Activated CD8-positive, alpha-beta memory T cell treated with anti-CD3 and anti-CD28 coated beads for 24 hours (primary cell): ENCODE results near the gene MIPOL1.
"Not testable (repeated sequence)": the region's sequence is repeated elsewhere in the genome, so short reads cannot be mapped to it uniquely, and the experiment has no call there.

Source experiments
- DNase-seq: peaks from one replicate; pipeline ENCODE4 v3.0.0-alpha.2; 2020

Gene MIPOL1

DNA sequence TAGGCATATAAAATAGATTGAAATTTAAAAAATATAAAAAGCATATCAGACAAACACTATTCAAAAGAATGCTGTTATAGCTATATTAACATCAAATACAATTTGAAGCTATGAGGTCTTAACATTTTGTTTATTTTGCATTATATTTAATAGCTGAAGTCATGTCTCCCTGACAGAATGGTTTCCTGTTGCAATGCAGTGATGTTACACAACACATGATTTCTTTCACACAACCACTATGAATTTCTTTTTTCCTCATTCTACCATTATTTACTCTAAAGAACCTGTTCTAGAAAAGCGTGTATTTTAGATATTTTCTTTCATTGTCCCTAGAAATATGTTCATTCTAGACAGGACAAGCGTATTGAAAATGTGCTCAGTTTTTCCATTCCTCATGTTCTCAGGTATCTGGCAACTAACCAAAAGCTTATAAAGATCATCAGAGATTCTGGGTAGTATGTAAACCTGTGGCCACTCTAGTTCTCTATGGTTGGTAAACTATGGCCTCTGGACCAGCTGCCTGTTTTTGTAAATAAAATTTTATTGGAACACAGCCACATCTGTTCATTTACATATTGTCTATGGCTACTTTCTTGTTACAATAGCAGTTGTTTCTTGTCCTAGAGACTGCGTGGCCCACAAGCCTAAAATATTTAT is 213.5 kb downstream of the MIPOL1 start:
- DNase-seq = no peak

DNA sequence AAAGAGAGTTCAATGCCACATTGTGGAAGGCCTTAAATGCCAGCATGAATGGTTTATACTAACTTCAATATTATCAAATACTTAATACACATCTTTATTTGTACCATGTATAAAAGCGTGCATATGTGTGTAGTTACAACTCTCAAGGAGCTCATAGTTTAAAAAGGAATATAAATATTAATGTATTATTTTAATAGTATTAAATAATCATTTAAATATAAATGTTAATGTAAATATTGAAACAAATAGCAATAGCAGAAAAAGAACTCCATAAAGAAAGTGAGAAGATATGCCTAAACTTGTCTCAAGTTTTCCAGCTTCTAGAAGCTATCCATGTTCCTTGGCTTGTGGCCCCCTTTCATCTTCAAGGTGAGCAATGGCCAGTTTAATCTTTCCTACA is 215.3 kb downstream of the MIPOL1 start:
- DNase-seq = no peak

DNA sequence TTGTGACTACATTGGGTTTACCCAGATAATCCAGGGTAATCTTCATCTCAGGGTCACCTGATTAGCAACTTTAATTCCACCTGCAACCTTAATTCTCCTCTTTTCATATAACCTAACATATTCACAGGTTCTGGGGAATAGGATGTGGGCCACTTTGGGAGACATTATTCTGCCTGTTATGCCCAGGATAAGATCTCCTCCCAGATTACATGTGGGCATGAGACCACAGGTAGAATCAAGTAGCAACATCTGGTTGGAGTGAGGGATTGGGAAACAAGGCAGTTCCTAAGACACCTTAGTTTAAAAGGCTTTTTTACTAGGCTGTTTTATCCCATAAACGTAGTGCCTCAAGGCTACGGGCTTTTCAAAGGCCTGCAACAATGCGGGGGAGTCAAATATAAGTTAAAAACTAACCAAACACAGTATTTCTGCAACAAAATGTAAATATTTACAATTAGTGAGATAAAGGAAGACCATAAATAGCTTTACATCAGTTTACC is 215.8 kb downstream of the MIPOL1 start:
- no peak for DNase-seq

DNA sequence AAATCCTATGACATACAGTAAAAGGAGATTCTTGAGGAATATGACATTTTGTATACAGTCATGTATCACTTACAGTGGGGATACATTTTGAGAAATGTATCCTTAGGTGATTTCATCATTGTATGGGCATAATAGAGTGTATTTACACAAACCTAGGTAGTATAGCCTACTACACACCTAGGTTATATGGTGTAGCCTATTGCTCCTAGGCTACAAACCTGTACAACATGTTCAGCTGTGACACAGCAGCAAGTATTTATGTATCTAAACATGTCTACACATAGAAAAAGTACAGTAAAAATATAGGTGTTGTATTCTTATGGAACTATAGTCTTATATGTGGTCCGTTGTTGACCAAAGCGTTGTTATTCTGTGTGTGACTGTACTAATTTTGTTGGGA is 218.5 kb downstream of the MIPOL1 start:
- no peak for DNase-seq

DNA sequence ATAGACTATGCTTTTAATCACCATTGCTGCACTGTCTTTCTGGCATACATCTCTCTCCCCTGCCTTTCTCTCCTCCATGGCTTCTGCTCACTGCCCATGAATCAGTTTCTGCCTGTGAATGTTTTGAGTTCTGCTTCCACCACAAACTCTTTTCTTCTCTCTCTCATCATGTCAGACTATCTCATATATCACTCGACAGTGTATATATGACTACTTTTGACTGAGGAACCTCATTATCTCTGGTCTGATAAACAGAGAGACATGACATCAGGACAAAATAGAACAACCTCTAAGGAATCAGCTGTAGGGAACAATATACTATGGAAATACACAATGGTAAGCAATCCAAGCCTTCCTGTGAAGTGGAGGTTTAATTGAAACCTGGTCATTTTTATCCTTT is 219.4 kb downstream of the MIPOL1 start:
- no peak for DNase-seq

DNA sequence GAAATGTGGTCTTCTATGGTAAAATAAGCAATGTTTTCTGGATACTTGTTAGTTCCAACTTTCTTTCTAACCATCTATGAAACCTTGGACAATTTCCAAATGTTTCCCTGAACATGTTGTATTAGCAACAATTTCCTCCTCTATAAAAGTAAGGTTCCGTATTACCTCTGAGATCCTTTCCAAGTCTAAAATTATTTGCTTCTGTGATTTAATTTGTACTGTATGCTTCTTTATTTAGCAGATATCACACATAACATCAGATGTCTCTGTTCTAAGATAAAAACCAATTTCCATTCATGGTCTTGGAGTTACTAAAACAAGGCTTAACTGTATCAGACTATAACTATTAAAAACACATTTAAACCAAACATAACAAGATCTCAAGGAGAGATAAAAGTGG is 220.1 kb downstream of the MIPOL1 start:
- no peak for DNase-seq

DNA sequence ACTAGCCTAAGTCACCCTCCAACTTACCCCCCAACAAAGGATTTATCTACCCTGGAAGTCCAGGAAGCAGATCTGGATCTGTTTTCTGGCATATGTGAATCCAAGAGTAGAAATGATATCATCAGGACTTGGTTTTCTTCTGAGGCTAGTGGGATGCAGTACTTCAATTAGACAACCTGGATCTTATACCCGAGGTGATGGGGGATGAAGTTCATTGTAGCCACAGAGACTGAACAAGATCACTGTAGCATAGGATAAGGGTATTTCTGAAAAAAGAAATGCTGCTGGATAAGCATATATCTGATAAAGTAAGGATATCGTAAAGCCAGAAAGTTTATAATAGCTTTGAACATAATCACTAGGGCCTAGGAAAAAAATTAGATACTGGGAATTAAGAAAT is 222.9 kb downstream of the MIPOL1 start:
- DNase-seq = no peak

DNA sequence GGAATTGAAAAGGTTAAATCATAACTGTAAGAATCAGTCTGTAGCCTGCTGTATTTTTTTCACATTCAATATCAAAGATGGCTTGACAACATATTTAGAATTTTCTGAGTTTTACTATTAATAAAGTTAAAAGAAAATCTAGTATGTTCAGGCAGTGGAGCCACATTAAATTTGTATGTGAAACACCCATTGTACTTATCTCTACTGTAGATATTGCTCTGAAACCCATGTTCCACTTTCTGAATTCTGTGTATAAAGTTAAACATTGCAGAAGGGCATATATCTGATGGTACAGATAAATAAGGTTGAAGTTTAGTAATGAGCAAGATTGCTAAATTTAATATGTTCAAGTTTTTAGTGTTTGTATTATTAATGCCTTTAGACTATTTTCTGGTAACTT is 224.6 kb downstream of the MIPOL1 start:
- no peak for DNase-seq

DNA sequence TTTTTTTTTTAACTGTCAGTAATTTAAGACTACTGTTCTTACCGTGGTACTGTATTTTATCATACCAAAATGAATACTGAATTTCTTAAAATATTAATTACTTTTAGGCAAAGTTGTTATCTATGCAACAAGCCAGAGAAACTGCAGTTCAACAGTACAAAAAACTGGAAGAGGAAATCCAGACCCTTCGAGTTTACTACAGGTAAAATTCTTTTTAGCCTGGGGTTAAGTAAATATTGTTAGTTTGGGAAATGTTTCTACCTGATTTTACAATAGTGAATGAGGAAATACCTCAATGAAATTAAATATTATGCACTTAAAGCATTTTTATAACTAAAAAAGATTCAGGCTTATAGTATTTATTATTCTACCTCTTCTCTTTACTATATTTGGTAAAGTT is 225.0 kb downstream of the MIPOL1 start:
- DNase-seq = no peak

DNA sequence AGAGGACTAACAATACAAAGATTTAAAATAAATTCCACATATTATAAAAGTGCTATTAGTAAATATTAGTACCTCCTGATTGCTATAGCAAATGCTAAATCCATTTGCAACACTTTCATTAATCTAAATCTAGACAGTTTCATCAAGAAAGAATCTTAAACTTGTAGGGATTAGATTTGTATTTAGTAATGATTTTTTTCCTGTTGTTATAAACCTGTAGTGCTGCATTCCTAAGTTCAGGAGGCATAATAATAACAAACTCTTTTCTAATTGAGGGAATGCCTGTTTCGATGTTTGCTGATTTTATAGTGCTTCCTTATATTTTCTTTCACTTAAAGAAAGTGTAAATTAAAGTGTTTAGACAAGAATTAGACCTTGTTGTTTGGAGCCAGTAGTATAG is 231.2 kb downstream of the MIPOL1 start:
- no peak for DNase-seq

DNA sequence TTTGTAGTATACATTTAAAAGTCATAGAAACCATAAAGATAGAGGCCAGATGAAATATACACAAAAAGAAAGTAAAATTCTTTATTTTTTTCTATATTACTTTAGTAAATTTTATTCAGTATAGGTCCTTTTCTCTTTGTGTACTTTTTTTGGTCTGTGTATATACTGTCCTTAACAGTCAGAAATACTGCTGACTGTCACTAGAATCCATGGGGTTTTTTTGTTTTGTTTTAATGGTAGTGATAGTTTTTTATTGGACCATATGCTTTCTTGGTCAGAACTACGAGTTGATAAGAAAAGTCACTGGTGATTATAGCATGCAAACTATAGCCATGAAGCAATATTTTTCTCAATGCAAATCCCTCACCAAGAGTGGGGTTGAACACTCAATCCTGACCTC is 231.9 kb downstream of the MIPOL1 start:
- DNase-seq = no peak

DNA sequence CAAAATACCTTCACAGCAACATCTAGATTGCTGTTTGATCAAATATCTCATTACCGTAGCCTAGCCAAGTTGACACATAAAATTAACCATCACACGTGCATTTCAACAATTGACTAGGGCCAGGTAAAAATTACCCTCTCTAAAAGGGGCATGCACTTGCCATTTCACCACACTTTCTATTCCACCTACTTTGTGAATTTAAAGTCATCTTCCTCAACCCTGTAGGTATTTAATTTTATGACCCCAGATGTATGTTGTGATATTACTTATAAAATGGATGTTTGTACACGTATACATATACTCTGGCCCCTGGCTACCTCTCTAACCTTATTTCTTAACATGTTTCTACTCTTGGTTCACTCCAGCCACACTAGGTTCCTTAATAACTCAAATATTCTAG is 237.1 kb downstream of the MIPOL1 start:
- no peak for DNase-seq

DNA sequence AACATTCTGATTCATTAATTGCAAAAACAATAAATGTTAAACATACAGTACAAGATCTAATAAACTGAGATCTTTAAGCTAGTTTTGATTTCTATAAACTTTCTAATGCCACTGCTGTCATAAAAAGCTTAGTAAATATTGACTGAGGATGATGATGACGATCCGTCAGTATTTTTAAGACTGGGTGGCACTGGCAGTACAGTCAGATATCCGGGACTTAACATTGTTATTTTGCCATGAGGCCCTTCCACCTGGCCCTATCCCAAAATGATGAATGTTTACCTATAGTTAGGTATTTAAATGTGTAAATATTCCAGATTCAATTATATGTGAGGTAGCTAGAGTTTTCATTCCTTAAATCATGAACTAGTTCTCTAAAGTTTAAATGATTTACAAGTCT is 238.8 kb downstream of the MIPOL1 start:
- DNase-seq = no peak

DNA sequence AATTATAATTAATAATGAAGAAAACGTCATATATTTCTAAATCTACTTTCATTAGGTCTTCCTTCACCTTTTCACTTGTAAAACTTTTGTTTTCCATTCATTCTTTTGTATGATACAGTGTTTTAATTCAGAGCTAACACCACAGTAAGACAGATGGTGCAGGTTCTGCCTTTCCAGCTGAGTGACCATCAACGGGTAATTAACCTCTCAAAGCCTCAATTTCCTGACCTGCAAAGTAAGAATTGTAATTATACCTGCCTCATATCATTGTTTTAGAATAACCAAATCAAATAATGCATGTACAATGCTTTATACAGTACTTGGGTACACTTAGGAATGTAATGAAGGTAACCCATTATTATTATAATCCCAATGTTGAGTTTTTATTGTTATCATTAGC is 239.8 kb downstream of the MIPOL1 start:
- DNase-seq = no peak

DNA sequence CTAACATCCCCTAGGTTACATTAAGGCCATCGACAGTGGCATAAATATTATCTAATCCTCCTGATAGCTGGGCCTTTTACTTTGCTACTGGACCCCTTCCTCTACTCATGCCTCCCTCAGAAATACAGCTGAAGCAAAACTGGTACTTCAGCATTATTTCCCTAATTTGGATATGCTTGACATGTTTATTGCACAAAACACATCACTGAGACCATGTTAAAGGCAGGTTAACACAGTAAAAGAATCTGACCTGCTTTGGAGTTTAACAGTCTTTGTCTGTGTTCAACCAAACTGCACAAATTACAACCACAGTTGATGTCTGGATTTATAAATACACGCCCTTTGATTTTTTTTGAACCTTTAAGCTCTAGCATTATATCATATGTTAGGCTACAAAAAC is 240.7 kb downstream of the MIPOL1 start:
- no peak for DNase-seq

DNA sequence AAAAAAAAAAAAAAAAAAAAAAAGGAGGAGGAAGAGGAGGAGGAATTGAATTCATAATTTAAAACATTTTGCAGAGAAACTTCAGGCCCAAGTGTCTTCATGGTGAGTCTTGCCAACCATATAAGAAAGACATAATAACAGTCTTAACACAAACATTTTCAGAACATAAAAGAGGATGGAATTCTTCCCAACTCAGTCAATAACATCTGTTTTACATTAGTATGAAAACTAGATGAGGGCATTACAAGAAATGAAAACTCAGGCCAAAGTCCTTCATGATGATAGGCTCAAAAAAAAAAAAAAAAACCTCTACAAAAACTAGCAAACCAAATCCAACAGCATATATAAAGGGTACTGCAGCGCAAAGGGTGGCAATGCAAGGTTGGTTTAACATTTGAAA is 245.7 kb downstream of the MIPOL1 start:
- no peak for DNase-seq

DNA sequence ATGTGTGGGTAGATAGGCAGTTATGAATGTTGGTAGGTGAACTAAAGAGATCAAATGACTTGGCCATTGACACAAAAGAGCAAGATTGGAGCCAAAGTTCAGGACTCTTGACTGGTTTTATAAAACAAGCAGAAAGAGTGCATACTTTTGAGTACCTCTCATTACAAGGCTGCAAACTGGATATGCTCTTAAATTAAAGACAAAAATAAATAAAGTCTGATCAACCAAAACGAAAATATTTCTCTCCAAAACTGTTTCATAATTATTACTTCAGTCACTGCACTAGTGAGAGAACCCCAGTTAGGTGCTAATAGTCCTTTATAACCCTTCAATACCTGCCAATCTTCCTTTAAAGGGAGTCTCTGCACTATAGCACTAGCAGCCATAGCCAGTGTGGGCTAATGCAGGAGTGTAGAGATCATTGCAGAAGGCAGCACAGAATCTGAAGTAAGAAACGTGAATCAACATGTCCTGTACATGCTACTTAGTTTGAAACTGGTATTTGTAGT is 250.2 kb downstream of the MIPOL1 start:
- no peak for DNase-seq

DNA sequence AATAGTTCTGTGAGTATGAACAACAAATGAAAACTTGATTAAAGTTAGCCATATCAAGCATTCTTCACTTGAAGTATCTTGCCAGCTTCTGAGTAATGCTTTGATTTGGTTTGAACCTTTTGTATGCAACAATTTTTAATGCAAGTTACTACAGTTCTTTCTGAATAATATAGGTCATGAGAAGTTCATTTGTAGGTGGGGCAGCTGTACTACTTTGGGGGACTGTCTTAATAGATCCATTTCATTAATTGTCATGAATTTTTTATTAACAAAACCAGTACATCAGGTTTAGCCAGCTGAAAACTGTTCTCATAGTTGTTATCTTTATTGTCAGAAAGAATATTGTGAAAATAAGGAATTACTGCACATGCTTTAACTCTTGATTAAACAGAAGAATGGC is 254.6 kb downstream of the MIPOL1 start:
- DNase-seq = no peak

DNA sequence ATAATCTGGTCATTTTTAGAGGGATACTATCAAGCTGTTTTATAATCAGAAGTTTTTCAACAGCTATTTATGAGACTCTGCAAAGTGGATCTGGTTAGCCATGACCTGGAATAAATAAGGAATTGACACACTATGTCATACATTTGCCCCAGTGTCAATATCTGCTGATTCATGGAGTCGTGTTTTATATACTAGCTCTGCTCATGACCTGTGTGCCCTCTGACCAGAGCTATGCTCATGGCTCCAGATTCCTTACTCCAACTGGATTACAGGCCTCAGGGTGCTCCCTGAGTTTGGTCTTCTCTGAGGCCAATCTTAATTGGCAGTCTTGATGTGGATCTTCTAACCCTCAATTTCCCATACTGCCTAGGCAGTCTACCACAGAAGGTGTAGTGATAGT is 256.2 kb downstream of the MIPOL1 start:
- DNase-seq = no peak

DNA sequence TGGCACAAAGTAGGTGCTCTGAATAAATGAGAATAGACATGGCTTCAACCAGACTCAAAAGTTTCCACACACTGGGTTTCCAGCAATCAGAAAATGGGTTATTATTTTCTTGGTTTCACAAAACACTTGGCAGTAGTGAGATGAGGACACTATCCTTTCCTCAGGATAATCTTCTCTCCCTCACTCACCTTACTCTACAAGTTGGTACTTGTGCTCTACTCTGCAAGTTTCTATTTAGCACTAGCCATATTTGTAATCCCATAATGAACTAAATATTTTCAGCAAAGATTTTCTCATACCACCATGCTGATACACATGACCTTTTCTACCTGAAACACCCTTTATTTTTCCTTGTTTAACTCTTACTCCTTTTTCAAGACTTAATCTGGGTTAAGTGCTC is 259.6 kb downstream of the MIPOL1 start:
- no peak for DNase-seq

DNA sequence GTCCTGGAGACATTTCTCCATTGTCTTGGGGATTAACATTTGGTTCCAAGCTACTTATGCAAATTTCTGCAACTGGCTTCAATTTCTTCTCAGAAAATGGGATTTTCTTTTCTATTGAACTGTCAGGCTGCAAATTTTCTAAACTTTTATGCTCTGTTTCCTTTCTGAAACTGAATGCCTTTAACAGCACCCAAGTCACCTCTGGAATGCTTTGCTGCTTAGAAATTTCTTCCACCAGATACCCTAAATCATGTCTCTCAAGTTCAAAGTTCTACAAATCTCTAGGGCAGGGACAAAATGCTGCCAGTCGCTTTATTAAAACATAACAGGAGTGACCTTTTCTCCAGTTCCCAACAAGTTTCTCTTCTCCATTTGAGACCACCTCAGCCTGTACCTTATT is 264.7 kb downstream of the MIPOL1 start:
- DNase-seq = not testable (repeated sequence)

DNA sequence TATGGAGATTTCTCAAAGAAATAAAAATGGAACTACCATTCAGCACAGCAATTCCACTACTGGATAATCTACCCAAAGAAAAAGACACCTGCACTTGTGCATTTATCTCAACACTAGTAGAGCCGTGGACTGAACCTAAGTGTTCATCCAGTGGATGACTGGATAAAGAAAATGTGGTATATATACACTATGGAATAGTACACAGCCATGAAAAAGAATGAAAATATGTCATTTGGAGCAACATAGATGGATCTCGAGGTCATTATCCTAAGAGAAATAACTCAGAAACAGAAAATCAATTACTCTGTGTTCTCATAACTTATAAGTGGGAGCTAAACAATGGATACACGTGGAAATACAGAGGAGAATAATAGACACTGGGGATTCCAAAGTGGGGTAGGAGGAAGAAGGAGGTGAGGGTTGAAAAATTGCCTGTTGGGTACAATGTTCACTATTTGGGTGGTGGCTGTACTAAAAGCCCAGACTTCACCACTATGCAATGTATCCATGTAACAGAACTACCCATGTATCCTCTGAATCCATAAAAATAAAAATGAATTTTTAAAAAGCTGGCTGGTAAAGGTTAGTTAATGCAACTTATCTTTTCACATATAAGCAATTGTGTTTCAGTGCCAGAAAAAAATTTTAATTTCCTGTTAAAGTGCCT is 266.6 kb downstream of the MIPOL1 start:
- no peak for DNase-seq

DNA sequence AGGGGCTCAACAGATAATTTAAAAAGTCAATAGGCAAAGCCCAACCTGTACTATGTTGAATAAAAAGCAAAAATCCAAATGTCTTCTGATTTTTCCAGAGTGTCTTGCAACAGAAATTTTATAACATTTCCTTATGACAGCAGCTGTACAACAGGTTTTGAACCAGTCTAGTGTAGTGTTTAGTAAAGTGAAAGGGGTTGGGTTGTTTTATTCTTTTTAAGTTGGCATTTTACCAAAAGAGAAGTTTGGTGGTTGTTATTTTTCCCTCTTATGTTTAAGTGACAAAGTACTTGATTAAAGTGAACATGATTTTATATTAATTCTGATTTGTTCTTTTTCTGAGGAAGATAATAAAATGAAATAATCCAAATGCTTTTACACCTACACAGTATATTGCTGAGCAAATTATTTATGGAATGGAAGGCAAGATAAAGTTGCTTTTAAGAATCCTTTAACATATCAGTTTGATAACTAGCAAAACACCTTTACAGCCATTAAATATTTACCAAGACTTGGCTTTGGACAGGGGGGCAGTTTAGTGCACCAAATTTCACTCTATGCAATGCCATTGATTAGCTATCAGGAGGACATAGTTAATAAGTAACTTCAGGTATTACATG is 268.4 kb downstream of the MIPOL1 start:
- no peak for DNase-seq

DNA sequence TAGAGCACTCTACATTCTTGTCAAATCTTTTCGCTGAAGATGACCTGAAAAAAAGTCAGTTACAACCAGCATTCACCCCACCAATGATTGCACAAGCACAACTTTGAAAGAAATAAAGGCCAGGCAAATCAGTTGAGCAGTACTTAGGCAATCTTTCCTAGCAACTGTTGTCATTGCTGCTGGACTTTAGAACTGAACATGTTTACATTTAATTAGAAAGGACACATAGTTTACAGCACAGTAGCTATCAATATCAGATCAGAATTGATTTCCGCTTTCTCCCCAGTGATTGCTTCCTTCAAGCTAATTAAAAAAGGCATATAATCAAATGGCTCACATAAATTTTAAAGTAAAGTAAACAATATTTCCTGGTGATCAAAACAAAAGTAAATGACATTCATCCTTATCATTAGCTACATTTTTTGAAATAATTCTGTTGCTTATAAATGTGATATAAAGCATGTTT is 268.9 kb downstream of the MIPOL1 start:
- DNase-seq = no peak
